Epithelial cell of proximal tubule (primary cell): ENCODE measurements around the gene CASP1. TPM values are rescaled to one million over a fixed set of nuclear protein-coding genes. Genes with fewer than 3 reads are reported as not detected.
"Not testable (repeated sequence)": the region's sequence is repeated elsewhere in the genome, so short reads cannot be mapped to it uniquely, and the experiment has no call there.

Source experiments
- DNase-seq: peaks from one replicate; pipeline ENCODE4 v3.0.0-alpha.2; 2011; ENCODE audit warnings: low read depth
- H3K4me3 ChIP-seq: 2 replicates; pipeline ENCODE4 v1.5.1; 2011; ENCODE audit warnings: low read depth, mild to moderate bottlenecking, low read length
- CTCF ChIP-seq: conservative IDR thresholded peaks from 2 replicates; pipeline ENCODE4 v1.5.1; 2012; ENCODE audit warnings: low read depth, mild to moderate bottlenecking, low read length
- total RNA-seq: library from RNA; depleted of rRNA; stranded (reverse); fragments of >200 nt; gene quantifications from 2 replicates; pipeline ENCODE4 v1.2.3, GENCODE V29; 2015

CASP1 gene
- total RNA-seq, 1 donor from 2014 or later = 0.29 TPM

- no peak overlapping the region for H3K4me3 ChIP-seq
- DNase-seq = no peak
- no peak for TF ChIP-seq CTCF
These were observed 5.8 kb upstream of the CASP1 start for GRCh38 chr11:105040703-105041102.

- H3K4me3 ChIP-seq = peak overlapping the region; percentile 52
- DNase-seq = not testable (repeated sequence)
These were observed 556 bp downstream of the CASP1 start for GRCh38 chr11:105034388-105034787.

- TF ChIP-seq CTCF = no peak
- H3K4me3 ChIP-seq = no peak overlapping the region
These were observed 1.2 kb downstream of the CASP1 start for GRCh38 chr11:105033781-105034180.

GRCh38 chr11:105033343-105033742, 1.6 kb downstream of the CASP1 start:
- no peak overlapping the region for H3K4me3 ChIP-seq
- TF ChIP-seq CTCF = no peak
- no peak for DNase-seq

More at GRCh38 chr11:105033781-105034180, 1.2 kb downstream of the CASP1 start:
- no peak for DNase-seq

GRCh38 chr11:105032495-105032894, 2.4 kb downstream of the CASP1 start:
- TF ChIP-seq CTCF = no peak
- DNase-seq = no peak
- no peak overlapping the region for H3K4me3 ChIP-seq

GRCh38 chr11:105027678-105028077, 7.3 kb downstream of the CASP1 start:
- DNase-seq = no peak
- H3K4me3 ChIP-seq = no peak overlapping the region
- TF ChIP-seq CTCF = no peak

- no peak overlapping the region for H3K4me3 ChIP-seq
- no peak for DNase-seq
- TF ChIP-seq CTCF = no peak
These were observed 10.6 kb downstream of the CASP1 start for GRCh38 chr11:105024394-105024793.

- H3K4me3 ChIP-seq = no peak within 1 kb of the TSS
- DNase-seq = no peak
- TF ChIP-seq CTCF = no peak
These were observed 11.9 kb downstream of the CASP1 start, which contains the start of gene CASP5 for GRCh38 chr11:105023003-105023402. TSS of gene CASP5 (minus strand) at chr11:105023168. CDS start at chr11:105023136, 32 bp downstream.
